NCI-H345 (cell line): ENCODE measurements around the gene BTG2.
"Not testable (repeated sequence)": the region's sequence is repeated elsewhere in the genome, so short reads cannot be mapped to it uniquely, and the experiment has no call there.

Experiments used
- DNase-seq: peaks from one replicate; lab custom pipeline; 2025; lab: John Stamatoyannopoulos, UW

Gene BTG2

GRCh38 chr1:203304919-203305808, at the start of gene BTG2:
Gene BTG2, plus strand, starts transcription at chr1:203305519. Its CDS starts 88 bp downstream, at chr1:203305607.
- DNase-seq: peak; percentile 91

- DNase-seq: not testable (repeated sequence)
Measured at GRCh38 chr1:203256636-203257035, 48.7 kb upstream of the BTG2 start.

- no peak for DNase-seq
Measured at GRCh38 chr1:203263496-203263895, 41.8 kb upstream of the BTG2 start.

- DNase-seq: no peak
Measured at GRCh38 chr1:203264052-203264501, 41.2 kb upstream of the BTG2 start.

- no peak for DNase-seq
Measured at GRCh38 chr1:203265541-203265940, 39.8 kb upstream of the BTG2 start.

GRCh38 chr1:203266140-203266539, 39.2 kb upstream of the BTG2 start:
- not testable (repeated sequence) for DNase-seq

- peak; percentile 86 for DNase-seq
Measured at GRCh38 chr1:203267347-203267846, 37.9 kb upstream of the BTG2 start.

GRCh38 chr1:203267912-203268311, 37.4 kb upstream of the BTG2 start:
- no peak for DNase-seq

GRCh38 chr1:203268901-203269653, 36.2 kb upstream of the BTG2 start:
- DNase-seq: peak; percentile 63

- DNase-seq: no peak
Measured at GRCh38 chr1:203269654-203270020, 35.7 kb upstream of the BTG2 start.

- no peak for DNase-seq
Measured at GRCh38 chr1:203270448-203270847, 34.9 kb upstream of the BTG2 start.

- DNase-seq: no peak
Measured at GRCh38 chr1:203271018-203271743, 34.1 kb upstream of the BTG2 start.

- DNase-seq: no peak
Measured at GRCh38 chr1:203271962-203272632, 33.2 kb upstream of the BTG2 start.

GRCh38 chr1:203272633-203273205, 32.6 kb upstream of the BTG2 start:
- DNase-seq: no peak

GRCh38 chr1:203273206-203273868, 32.0 kb upstream of the BTG2 start:
- DNase-seq: peak; percentile 89

GRCh38 chr1:203273869-203274602, 31.3 kb upstream of the BTG2 start:
- DNase-seq: no peak

- no peak for DNase-seq
Measured at GRCh38 chr1:203274603-203275381, 30.5 kb upstream of the BTG2 start.

- DNase-seq: no peak
Measured at GRCh38 chr1:203275656-203276272, 29.6 kb upstream of the BTG2 start.

GRCh38 chr1:203276408-203276807, 28.9 kb upstream of the BTG2 start:
- DNase-seq: no peak
